Hypothalamus (tissue), 51 donors: Measurements from ENCODE around the gene SUMO1.

Experiments
- DNase-seq, 51 donors: peaks; one replicate each; lab custom pipeline; 2025; lab: John Stamatoyannopoulos, UW

The SUMO1 gene

DNA sequence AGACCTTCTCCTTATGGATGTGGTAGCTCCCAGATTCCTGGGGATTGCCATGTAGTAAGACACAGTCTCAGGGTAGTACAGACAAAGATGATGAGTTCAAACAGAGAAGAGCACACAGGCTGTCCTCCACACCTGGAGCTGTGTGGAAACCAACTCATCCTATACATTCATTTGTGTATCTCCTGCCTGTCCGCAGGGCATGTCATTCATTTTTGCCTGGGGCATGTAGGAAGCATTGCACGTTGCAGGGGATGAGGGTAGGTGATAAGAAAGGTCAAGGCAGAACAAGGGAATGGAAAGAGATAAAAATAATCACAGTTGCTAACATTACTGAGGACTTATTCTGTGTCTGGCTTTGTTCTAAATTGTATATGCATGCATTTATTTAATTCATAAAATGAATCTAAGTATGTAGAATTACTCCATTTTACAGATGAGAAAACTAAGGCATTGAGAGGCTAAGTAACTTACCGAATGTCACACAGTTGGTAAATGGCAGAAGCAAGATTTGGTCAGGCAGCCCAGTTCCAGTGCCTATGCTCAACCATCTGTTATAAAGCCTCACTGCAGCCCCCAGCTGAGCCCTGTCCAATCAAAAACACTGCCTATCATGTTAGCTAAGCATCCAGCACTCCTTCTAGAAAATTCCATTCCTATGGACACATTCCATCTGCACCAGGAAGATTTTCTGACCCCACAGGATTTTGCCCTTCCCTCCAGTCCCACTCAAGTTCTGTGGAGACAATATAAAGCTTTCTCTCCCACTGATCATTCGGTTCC, 81.0 kb downstream of the SUMO1 start:
- no peak for DNase-seq
